IMR-90 (cell line): ENCODE data around the gene PPP2R5B. TPM values are rescaled to one million over a fixed set of nuclear protein-coding genes. Genes with fewer than 3 reads are reported as not detected.

Source experiments
- ATAC-seq: fragments of 200-7000 bp; cut with Tn5 transposase; 2 replicates; pipeline ENCODE4 v1.9.1; 2020; ENCODE audit warnings: low read depth, mild to moderate bottlenecking, moderate library complexity
- BruUV-seq: library from RNA; stranded (reverse); fragments of 400-500 nt; replicated peaks from 2 replicates; lab custom pipeline; 2021; lab: Mats Ljungman, UMichigan
- CTCF ChIA-PET: fragments of 300-600 bp; formaldehyde crosslinking; extraction: SDS; loops from one replicate; lab custom pipeline; 2021; ENCODE audit warnings: antibody characterized with exemption; lab: Yijun Ruan, JAX
- POLR2A ChIA-PET: fragments of 300-600 bp; sonication (Branson Sonifier 250); formaldehyde crosslinking; loops from one replicate; lab custom pipeline; 2022; ENCODE audit warnings: antibody characterized with exemption; ENCODE audit not compliant: unreplicated experiment; lab: Charles Lee
- DNase-seq: peaks from one replicate; pipeline ENCODE4 v3.0.0; 2013
- H2AFZ ChIP-seq: replicated peaks from 2 replicates; pipeline ENCODE3; 2013; ENCODE audit warnings: low read length, mild to moderate bottlenecking; ENCODE audit not compliant: poor library complexity
- H2AK5ac ChIP-seq: 2 replicates; pipeline ENCODE4 v1.6.1; 2013; ENCODE audit warnings: low read depth, low read length, inconsistent platforms
- H2AK9ac ChIP-seq: replicated peaks from 2 replicates; pipeline ENCODE3; 2013; ENCODE audit warnings: mild to moderate bottlenecking, low read depth, low read length, moderate library complexity; ENCODE audit not compliant: poor library complexity
- H2BK120ac ChIP-seq: 2 replicates; pipeline ENCODE4 v1.6.1; 2013; ENCODE audit warnings: low read depth, low read length, inconsistent platforms
- H2BK15ac ChIP-seq: 3 replicates; pipeline ENCODE4 v1.6.1; 2013; ENCODE audit warnings: low read depth, low read length, inconsistent platforms
- H2BK20ac ChIP-seq: 2 replicates; pipeline ENCODE4 v1.6.1; 2013; ENCODE audit warnings: low read depth, mild to moderate bottlenecking, inconsistent platforms, low read length, moderate library complexity
- H2BK5ac ChIP-seq: 2 replicates; pipeline ENCODE4 v1.6.1; 2013; ENCODE audit warnings: mild to moderate bottlenecking, low read depth, low read length, inconsistent platforms; ENCODE audit not compliant: poor library complexity, severe bottlenecking
- H3K14ac ChIP-seq: replicated peaks from 2 replicates; pipeline ENCODE4 v1.6.1; 2013; ENCODE audit warnings: low read depth, low read length, inconsistent platforms
- H3K18ac ChIP-seq: 2 replicates; pipeline ENCODE4 v1.6.1; 2013; ENCODE audit warnings: low read depth, low read length, control low read depth
- H3K23ac ChIP-seq: 2 replicates; pipeline ENCODE4 v1.6.1; 2013; ENCODE audit warnings: low read depth, low read length, inconsistent platforms
- H3K27ac ChIP-seq: 2 replicates; pipeline ENCODE4 v1.5.1; 2013; ENCODE audit warnings: mild to moderate bottlenecking, control low read depth, low read length; ENCODE audit not compliant: insufficient read depth
- H3K27me3 ChIP-seq: 2 replicates; pipeline ENCODE4 v1.6.1; 2013; ENCODE audit warnings: low read length; ENCODE audit not compliant: control insufficient read depth, insufficient read depth
- H3K36me3 ChIP-seq: 2 replicates; pipeline ENCODE4 v1.6.1; 2013; ENCODE audit warnings: low read length, mixed read lengths; ENCODE audit not compliant: control insufficient read depth, insufficient read depth
- H3K4ac ChIP-seq: 2 replicates; pipeline ENCODE4 v1.6.1; 2013; ENCODE audit warnings: low read depth, low read length, inconsistent platforms
- H3K4me1 ChIP-seq: 2 replicates; pipeline ENCODE4 v1.6.1; 2013; ENCODE audit warnings: low read length, mixed read lengths; ENCODE audit not compliant: control insufficient read depth, insufficient read depth
- H3K4me2 ChIP-seq: 2 replicates; pipeline ENCODE4 v1.6.1; 2013; ENCODE audit warnings: low read depth, mild to moderate bottlenecking, control low read depth, low read length, moderate library complexity
- H3K4me3 ChIP-seq: 2 replicates; pipeline ENCODE4 v1.5.1; 2013; ENCODE audit warnings: low read depth, mild to moderate bottlenecking, control low read depth, low read length, moderate library complexity; ENCODE audit not compliant: insufficient read depth
- H3K56ac ChIP-seq: 2 replicates; pipeline ENCODE4 v1.6.1; 2013; ENCODE audit warnings: low read length, inconsistent platforms; ENCODE audit not compliant: insufficient read depth; ENCODE audit errors: extremely low read depth
- H3K79me1 ChIP-seq, 2 experiments: 2 replicates each; pipeline ENCODE4 v1.6.1; 2013; ENCODE audit warnings: low read length in 2 of 2, inconsistent platforms in 1 of 2, low read depth in 1 of 2
- H3K9ac ChIP-seq: 2 replicates; pipeline ENCODE4 v1.6.1; 2013; ENCODE audit warnings: low read depth, low read length, control low read depth
- H3K9me1 ChIP-seq: 2 replicates; pipeline ENCODE4 v1.6.1; 2013; ENCODE audit warnings: low read length, inconsistent platforms; ENCODE audit not compliant: insufficient read depth
- H3K9me3 ChIP-seq: 2 replicates; pipeline ENCODE4 v1.6.1; 2013; ENCODE audit warnings: low read length; ENCODE audit not compliant: control insufficient read depth, insufficient read depth
- H4K20me1 ChIP-seq: 2 replicates; pipeline ENCODE4 v1.6.1; 2013; ENCODE audit warnings: low read length, inconsistent platforms; ENCODE audit not compliant: insufficient read depth
- H4K5ac ChIP-seq: 2 replicates; pipeline ENCODE4 v1.6.1; 2013; ENCODE audit warnings: mild to moderate bottlenecking, low read depth, low read length, control low read depth
- H4K8ac ChIP-seq, 2 experiments: 2 replicates each; pipeline ENCODE4 v1.6.1; 2013; ENCODE audit warnings: low read depth in 2 of 2, low read length in 2 of 2, control low read depth in 1 of 2, inconsistent platforms in 1 of 2
- H4K91ac ChIP-seq: 2 replicates; pipeline ENCODE4 v1.6.1; 2013; ENCODE audit warnings: low read depth, low read length, inconsistent platforms; ENCODE audit not compliant: insufficient read depth
- BHLHE40 ChIP-seq: fragments of 150-350 bp; IDR thresholded peaks from 2 replicates; pipeline ENCODE4 v1.6.1; 2016; ENCODE audit warnings: mild to moderate bottlenecking, low read depth, low read length
- CHD1 ChIP-seq: IDR thresholded peaks from 2 replicates; pipeline ENCODE4 v1.6.1; 2012; ENCODE audit warnings: low read depth, low read length, improper control_type of control experiment
- CTCF ChIP-seq: conservative IDR thresholded peaks from 2 replicates; pipeline ENCODE4 v1.5.1; 2012; ENCODE audit warnings: mild to moderate bottlenecking, low read depth, low read length, improper control_type of control experiment
- FOS ChIP-seq: fragments of 150-350 bp; IDR thresholded peaks from 2 replicates; pipeline ENCODE4 v1.6.1; 2016; ENCODE audit warnings: low read depth, low read length
- MAFK ChIP-seq: IDR thresholded peaks from 2 replicates; pipeline ENCODE4 v1.6.1; 2012; ENCODE audit warnings: low read depth, low read length, improper control_type of control experiment
- MAZ ChIP-seq: IDR thresholded peaks from 2 replicates; pipeline ENCODE4 v1.6.1; 2012; ENCODE audit warnings: low read depth, mild to moderate bottlenecking, low read length, improper control_type of control experiment, moderate library complexity, borderline replicate concordance
- MXI1 ChIP-seq: IDR thresholded peaks from 2 replicates; pipeline ENCODE4 v1.6.1; 2012; ENCODE audit warnings: low read depth, mild to moderate bottlenecking, low read length, moderate library complexity, borderline replicate concordance
- POLR2A ChIP-seq: IDR thresholded peaks from 2 replicates; pipeline ENCODE4 v1.6.1; 2012; ENCODE audit warnings: mild to moderate bottlenecking, low read depth, low read length
- RAD21 ChIP-seq: IDR thresholded peaks from 2 replicates; pipeline ENCODE4 v1.6.1; 2012; ENCODE audit warnings: low read length, improper control_type of control experiment
- RCOR1 ChIP-seq: IDR thresholded peaks from 2 replicates; pipeline ENCODE4 v1.6.1; 2012; ENCODE audit warnings: mild to moderate bottlenecking, low read length, improper control_type of control experiment; ENCODE audit not compliant: insufficient replicate concordance
- RFX5 ChIP-seq: IDR thresholded peaks from 2 replicates; pipeline ENCODE4 v1.8.0; 2012; ENCODE audit warnings: low read depth, mild to moderate bottlenecking, low read length, moderate library complexity
- SMC3 ChIP-seq: fragments of 150-350 bp; IDR thresholded peaks from 2 replicates; pipeline ENCODE4 v1.6.1; 2016; ENCODE audit warnings: low read depth, mild to moderate bottlenecking, antibody characterized with exemption, low read length, moderate library complexity
- WGBS, 2 experiments: methylation state at CpG; one replicate each; pipeline versions ENCODE4 v1.1.5 to v1.1.7; 2013; ENCODE audit warnings: missing lambda C conversion rate in 2 of 2; ENCODE audit not compliant: insufficient read length in 1 of 2; ENCODE audit errors: extremely low coverage in 2 of 2; 5-methylcytosine and 5-hydroxymethylcytosine counted together
- dilution Hi-C: fragments of 300-500 bp; cut with HindIII; formaldehyde crosslinking; loops from one replicate; pipeline ENCODE4 v1.14.3; 2018; ENCODE audit warnings: low sequenced_read_pairs; ENCODE audit not compliant: unreplicated experiment
- in situ Hi-C: fragments of 300-500 bp; cut with MboI; formaldehyde crosslinking; loops from 3 replicates; pipeline ENCODE4 v1.14.3; 2019; ENCODE audit warnings: low sequenced_read_pairs, inconsistent platforms, mixed read lengths
- intact Hi-C: fragments of 100-400 bp; cut with micrococcal nuclease; formaldehyde crosslinking; loops from 2 replicates; pipeline ENCODE4 v1.10.0; 2022
- polyA plus RNA-seq, 3 experiments: library from polyadenylated mRNA; depleted of rRNA; stranded (reverse); fragments of >200 nt; gene quantifications; 2 replicates each; pipeline ENCODE4 v1.2.3, GENCODE V29; 2012; ENCODE audit warnings: low replicate concordance in 1 of 3
- total RNA-seq: library from RNA; depleted of rRNA; stranded (reverse); fragments of >200 nt; gene quantifications from 2 replicates; pipeline ENCODE4 v1.2.3, GENCODE V29; 2012
- TF ChIP-seq, protein P1 (sequence below): fragments of 150-350 bp; IDR thresholded peaks from 2 replicates; pipeline ENCODE4 v1.6.1; 2016; ENCODE audit warnings: low read depth, mild to moderate bottlenecking, low read length, moderate library complexity, borderline replicate concordance

PPP2R5B gene
- total and polyA plus RNA-seq, 2 of the 4 experiments (the other 2 are of a cell fraction) = 6.5 to 23.6 TPM

- H2BK15ac ChIP-seq = no peak overlapping the region
- H3K4me3 ChIP-seq = no peak overlapping the region
- in situ Hi-C loops = no loop called here
- no peak overlapping the region for H2BK20ac ChIP-seq
- no peak overlapping the region for H3K18ac ChIP-seq
- intact Hi-C loops = loop anchor here (5.0 kb wide), 1 partner anchor 40 kb away; no protein-coding TSS in a partner anchor
- H3K27me3 ChIP-seq = peaks cover 33% of the 10 kb centered on the region
- CTCF ChIA-PET = no interaction called here
- no peaks in the 10 kb centered on the region for H3K4me1 ChIP-seq
- H3K4me2 ChIP-seq = no peak overlapping the region
- no peak overlapping the region for H2BK120ac ChIP-seq
- H3K9me3 ChIP-seq = no peaks in the 10 kb centered on the region
- H2AFZ ChIP-seq = no peak overlapping the region
- POLR2A ChIA-PET = no interaction called here
- dilution Hi-C loops = no loop called here
- H3K4ac ChIP-seq = no peak overlapping the region
- DNase-seq (no peak), ATAC-seq (no peak; the same call in 1 of the 2 replicates)
- H2BK5ac ChIP-seq = no peak overlapping the region
- no peaks in the 10 kb centered on the region for H4K20me1 ChIP-seq
- no peak overlapping the region for H2AK9ac ChIP-seq
- no peaks in the 10 kb centered on the region for H3K79me1 ChIP-seq
- H4K91ac ChIP-seq = no peak overlapping the region
- H3K9me1 ChIP-seq = no peaks in the 10 kb centered on the region
- H3K9ac ChIP-seq = no peak overlapping the region
- TF ChIP-seq MAFK (no peak), RFX5 (no peak), POLR2A (no peak), CHD1 (no peak), RCOR1 (no peak), RAD21 (no peak), CTCF (no peak), MAZ (no peak), SMC3 (no peak), BHLHE40 (no peak), MXI1 (no peak), FOS (no peak)
- TF ChIP-seq, protein P1, sequence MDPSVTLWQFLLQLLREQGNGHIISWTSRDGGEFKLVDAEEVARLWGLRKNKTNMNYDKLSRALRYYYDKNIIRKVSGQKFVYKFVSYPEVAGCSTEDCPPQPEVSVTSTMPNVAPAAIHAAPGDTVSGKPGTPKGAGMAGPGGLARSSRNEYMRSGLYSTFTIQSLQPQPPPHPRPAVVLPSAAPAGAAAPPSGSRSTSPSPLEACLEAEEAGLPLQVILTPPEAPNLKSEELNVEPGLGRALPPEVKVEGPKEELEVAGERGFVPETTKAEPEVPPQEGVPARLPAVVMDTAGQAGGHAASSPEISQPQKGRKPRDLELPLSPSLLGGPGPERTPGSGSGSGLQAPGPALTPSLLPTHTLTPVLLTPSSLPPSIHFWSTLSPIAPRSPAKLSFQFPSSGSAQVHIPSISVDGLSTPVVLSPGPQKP = no peak
- no peak overlapping the region for H3K56ac ChIP-seq
- WGBS, 2 experiments = 26% methylated on average over 3 of the region's 5 CpGs; no CpG with 5 or more reads in 1 of the 2 experiments
- H3K23ac ChIP-seq = no peak overlapping the region
- H4K8ac ChIP-seq = no peak overlapping the region
- BruUV-seq = no TSS peak
- H3K27ac ChIP-seq = no peak overlapping the region
- H3K14ac ChIP-seq = no peak overlapping the region
- H2AK5ac ChIP-seq = no peak overlapping the region
- no peak overlapping the region for H4K5ac ChIP-seq
- no peaks in the 10 kb centered on the region for H3K36me3 ChIP-seq
Measured at GRCh38 chr11:64947208-64947814, 22.8 kb downstream of the PPP2R5B start.
